GM20000 (cell line): ENCODE data around the gene ANAPC1.
A peak's percentile ranks its signal among the peaks of the same experiment; 100 is the strongest.

ENCODE experiments used
- DNase-seq: peaks from one replicate; pipeline ENCODE4 v3.0.0; 2012; ENCODE audit warnings: low spot score
- CTCF ChIP-seq: IDR thresholded peaks from 2 replicates; pipeline ENCODE4 v1.5.1; 2012; ENCODE audit warnings: mild to moderate bottlenecking, control low read depth; ENCODE audit errors: extremely low read depth, missing control alignments

The ANAPC1 gene

GRCh38 chr2:111883661-111884591 is at the start of gene ANAPC1:
Gene ANAPC1, minus strand, starts transcription at chr2:111884193. Its CDS starts 3,368 bp downstream, at chr2:111880825.
- DNase-seq = peak; percentile 90
- TF ChIP-seq CTCF = no peak

DNA sequence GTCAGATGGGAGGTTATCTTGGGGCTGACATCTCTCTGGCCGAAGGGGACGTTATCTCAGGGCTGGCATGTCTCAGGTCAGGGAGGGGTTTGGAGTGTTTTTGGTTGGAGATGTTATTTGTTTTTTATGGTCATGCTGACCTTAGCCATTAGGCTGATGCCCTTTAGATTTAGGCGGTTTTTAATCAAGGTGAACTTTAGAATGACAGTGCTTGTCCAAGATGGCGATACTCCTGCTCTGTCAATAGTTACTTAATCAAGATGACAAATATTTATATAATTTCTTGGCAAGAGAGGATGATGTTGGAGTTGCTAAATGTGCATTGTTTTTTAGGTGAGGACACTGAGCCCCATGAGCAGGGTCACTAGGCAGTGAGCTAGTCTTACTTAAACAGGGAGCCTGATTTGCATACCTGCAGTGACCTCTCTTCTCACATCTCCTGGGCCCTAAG is 48.9 kb upstream of the ANAPC1 start:
- DNase-seq = no peak
- TF ChIP-seq CTCF = no peak

GRCh38 chr2:111930875-111931274 is 46.9 kb upstream of the ANAPC1 start:
- DNase-seq = no peak
- TF ChIP-seq CTCF = no peak

GRCh38 chr2:111930409-111930808 is 46.4 kb upstream of the ANAPC1 start:
- no peak for DNase-seq
- TF ChIP-seq CTCF = no peak

DNA sequence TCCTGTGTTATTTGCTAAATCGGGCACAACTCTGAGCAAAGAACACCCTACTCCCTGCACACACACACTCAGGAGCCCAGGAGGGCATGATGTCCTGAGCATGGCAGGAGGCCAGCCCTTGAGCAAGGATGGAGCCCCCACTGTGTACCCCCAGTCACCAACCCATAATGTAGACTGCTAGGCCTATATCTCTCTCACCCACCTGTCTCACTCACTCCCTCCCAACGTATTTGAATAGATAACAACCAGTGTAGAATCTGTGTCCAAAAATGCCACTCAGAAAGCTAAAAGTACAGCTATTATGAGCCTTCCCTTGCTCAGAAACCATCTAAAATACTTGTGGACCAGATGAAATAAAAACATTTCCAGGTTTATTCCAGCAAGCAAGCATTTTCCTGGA is 43.7 kb upstream of the ANAPC1 start:
- TF ChIP-seq CTCF = no peak
- no peak for DNase-seq

GRCh38 chr2:111924617-111925107 is 40.7 kb upstream of the ANAPC1 start:
- no peak for TF ChIP-seq CTCF
- no peak for DNase-seq

- no peak for DNase-seq
Observed at GRCh38 chr2:111923276-111923804, 39.3 kb upstream of the ANAPC1 start.

More at GRCh38 chr2:111923276-111923804, 39.3 kb upstream of the ANAPC1 start:
- no peak for TF ChIP-seq CTCF
